Testis (tissue), 2 donors: ENCODE data around the gene TMEM161B.

Experiments used
- CTCF ChIP-seq, 3 experiments: fragments of 450-650 bp in 2 of 3; fragments of 200-600 bp in 1 of 3; sonication (generic) in 1 of 3; IDR thresholded peaks; one replicate each; pipeline ENCODE4 v1.5.1; 2016 to 2019; ENCODE audit warnings: antibody characterized with exemption in 3 of 3, mild to moderate bottlenecking in 2 of 3, moderate library complexity in 1 of 3
- POLR2A ChIP-seq: fragments of 450-650 bp; IDR thresholded peaks from one replicate; pipeline ENCODE4 v1.6.1; 2017; ENCODE audit warnings: antibody characterized with exemption, mild to moderate bottlenecking, moderate library complexity

GRCh38 chr5:88226881-88227450 is 41.7 kb downstream of the TMEM161B start:
- TF ChIP-seq CTCF (IDR thresholded peaks at IDR 0.05) (no peak), POLR2A (no peak)
